ENCODE data around the gene SENP7.
"Not testable (repeated sequence)": the region's sequence is repeated elsewhere in the genome, so short reads cannot be mapped to it uniquely, and the experiment has no call there.

SENP7 gene

GRCh38 chr3:101512646-101513418 lies at the start of gene SENP7:
Gene SENP7, minus strand, starts transcription at chr3:101513212. Its CDS starts 82 bp downstream, at chr3:101513130.
- DNase-seq: peak; percentile 88

GRCh38 chr3:101561630-101562328 lies 48.8 kb upstream of the SENP7 start, which contains the start of gene TRMT10C:
Gene TRMT10C, plus strand, starts transcription at chr3:101561868. Its CDS starts 2,914 bp downstream, at chr3:101564782.
- DNase-seq: peak; percentile 95

- DNase-seq: no peak
Measured at GRCh38 chr3:101556064-101556463, 43.1 kb upstream of the SENP7 start.

GRCh38 chr3:101553381-101553780 lies 40.4 kb upstream of the SENP7 start:
- DNase-seq: not testable (repeated sequence)

GRCh38 chr3:101551359-101552081 lies 38.5 kb upstream of the SENP7 start:
- not testable (repeated sequence) for DNase-seq

- no peak for DNase-seq
Measured at GRCh38 chr3:101549473-101549872, 36.5 kb upstream of the SENP7 start.

- no peak for DNase-seq
Measured at GRCh38 chr3:101548527-101549105, 35.6 kb upstream of the SENP7 start.

GRCh38 chr3:101544161-101544850 lies 31.3 kb upstream of the SENP7 start:
- no peak for DNase-seq

- DNase-seq: no peak
Measured at GRCh38 chr3:101542957-101543356, 29.9 kb upstream of the SENP7 start.

- not testable (repeated sequence) for DNase-seq
Measured at GRCh38 chr3:101536955-101537354, 23.9 kb upstream of the SENP7 start.

- DNase-seq: peak; percentile 65
Measured at GRCh38 chr3:101536266-101536665, 23.3 kb upstream of the SENP7 start.

- DNase-seq: no peak
Measured at GRCh38 chr3:101535221-101535620, 22.2 kb upstream of the SENP7 start.

GRCh38 chr3:101533603-101533968 lies 20.6 kb upstream of the SENP7 start:
- DNase-seq: no peak

- no peak for DNase-seq
Measured at GRCh38 chr3:101532783-101533602, 20.0 kb upstream of the SENP7 start.

GRCh38 chr3:101531473-101532086 lies 18.6 kb upstream of the SENP7 start:
- peak; percentile 63 for DNase-seq

- no peak for DNase-seq
Measured at GRCh38 chr3:101530686-101531047, 17.7 kb upstream of the SENP7 start.

GRCh38 chr3:101529816-101530685 lies 17.0 kb upstream of the SENP7 start:
- peak; percentile 97 for DNase-seq

GRCh38 chr3:101527906-101528305 lies 14.9 kb upstream of the SENP7 start:
- no peak for DNase-seq

- DNase-seq: peak; percentile 81
Measured at GRCh38 chr3:101527441-101527840, 14.4 kb upstream of the SENP7 start.

GRCh38 chr3:101521211-101521701 lies 8.2 kb upstream of the SENP7 start:
- DNase-seq: peak; percentile 57

Measured in hematopoietic multipotent progenitor cell treated with erythropoietin and hydrocortisone succinate and interleukin-3 and kit ligand, for 8 days (in vitro differentiated cells).